ENCODE measurements around the gene CHRNE. TPM values are rescaled to one million over a fixed set of nuclear protein-coding genes. Genes with fewer than 3 reads are reported as not detected.
"Not testable (repeated sequence)": the region's sequence is repeated elsewhere in the genome, so short reads cannot be mapped to it uniquely, and the experiment has no call there.

The CHRNE gene
- total RNA-seq, 2 experiments from 2014 or later: 0.40 to 0.41 TPM

GRCh38 chr17:4886830-4887229 is 16.1 kb downstream of the CHRNE start:
- H3K27ac Mint-ChIP-seq: peak overlapping the region; percentile 26

DNA sequence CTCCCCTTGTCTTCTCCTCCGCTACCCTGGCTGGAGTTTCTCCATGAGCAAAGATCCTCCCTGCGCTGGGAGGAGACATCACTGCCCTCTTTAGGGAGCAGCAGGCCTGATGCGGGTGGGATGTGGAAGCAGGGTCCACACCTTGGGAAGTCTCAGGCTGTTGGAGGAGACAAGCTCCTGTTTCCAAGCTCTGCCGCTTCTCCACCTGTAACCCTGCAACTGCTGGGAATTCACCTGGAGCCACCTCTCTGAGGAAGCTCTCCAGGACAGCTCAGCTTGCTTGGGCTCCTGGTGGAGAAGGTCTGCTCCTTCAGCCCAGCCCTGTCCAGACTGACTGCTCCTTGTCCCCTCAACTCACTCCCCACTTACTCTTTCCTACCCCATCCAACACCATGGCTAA is 18.4 kb downstream of the CHRNE start:
- Mint-ChIP-seq H3K27ac (no peak overlapping the region), H3K27me3 (no peaks in the 10 kb centered on the region), H3K4me1 (peaks cover 2% of the 10 kb centered on the region), H3K4me3 (no peak overlapping the region), H3K9me3 (ENCODE audit: low read depth) (no peaks in the 10 kb centered on the region), H3K36me3 (peaks cover 10% of the 10 kb centered on the region)
- ATAC-seq (no peak), DNase-seq (no peak)
- CTCF ChIA-PET: interaction anchor here (0.7 to 1.5 kb wide), 3 partner anchors 98 to 317 kb away, joined by 3 to 6 read pairs (median 4); partner anchors contain the start of gene ARRB2

More at GRCh38 chr17:4886830-4887229, 16.1 kb downstream of the CHRNE start:
- H3K4me3 Mint-ChIP-seq: no peak overlapping the region
- H3K9me3 Mint-ChIP-seq (ENCODE audit: low read depth): no peaks in the 10 kb centered on the region
- H3K36me3 Mint-ChIP-seq: peaks cover 11% of the 10 kb centered on the region
- H3K4me1 Mint-ChIP-seq: peaks cover 2% of the 10 kb centered on the region
- H3K27me3 Mint-ChIP-seq: no peaks in the 10 kb centered on the region
- CTCF ChIA-PET: interaction anchor here (1.6 to 5.6 kb wide), 3 partner anchors 13 to 178 kb away, joined by 3 to 26 read pairs (median 4); partner anchors contain the start of genes C17orf107 and GLTPD2
- ATAC-seq (no peak), DNase-seq (no peak)

- DNase-seq (peak; percentile 65), ATAC-seq (peak; percentile 80)
- H3K36me3 Mint-ChIP-seq: peaks cover 3% of the 10 kb centered on the region
- no peaks in the 10 kb centered on the region for H3K4me1 Mint-ChIP-seq
- CTCF ChIA-PET: interaction anchor here (0.9 to 3.2 kb wide), 16 partner anchors 8 to 315 kb away, joined by 3 to 11 read pairs (median 4); partner anchors contain the start of genes ARRB2, C17orf107, MED11 and PLD2
- no peaks in the 10 kb centered on the region for H3K9me3 Mint-ChIP-seq (ENCODE audit: low read depth)
- no peak overlapping the region for H3K4me3 Mint-ChIP-seq
- no peak overlapping the region for H3K27ac Mint-ChIP-seq
- H3K27me3 Mint-ChIP-seq: no peaks in the 10 kb centered on the region
Measured at GRCh38 chr17:4881761-4882555, 20.9 kb downstream of the CHRNE start.

DNA sequence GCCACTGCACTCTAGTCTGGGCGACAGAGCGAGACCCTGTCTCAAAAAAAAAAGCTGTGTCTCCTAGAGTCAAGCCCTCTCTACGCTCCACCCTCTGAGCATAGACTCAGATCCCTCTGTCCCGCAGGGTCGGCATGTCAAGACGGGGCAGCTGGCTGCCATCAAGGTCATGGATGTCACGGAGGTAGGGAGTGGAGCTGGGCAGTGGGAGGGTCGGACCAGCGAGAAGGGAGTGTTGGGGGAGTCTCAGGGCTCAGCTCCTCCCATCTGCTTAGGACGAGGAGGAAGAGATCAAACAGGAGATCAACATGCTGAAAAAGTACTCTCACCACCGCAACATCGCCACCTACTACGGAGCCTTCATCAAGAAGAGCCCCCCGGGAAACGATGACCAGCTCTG is 22.0 kb downstream of the CHRNE start:
- Mint-ChIP-seq H3K36me3 (peaks cover 3% of the 10 kb centered on the region), H3K27ac (no peak overlapping the region), H3K9me3 (ENCODE audit: low read depth) (no peaks in the 10 kb centered on the region), H3K27me3 (no peaks in the 10 kb centered on the region), H3K4me1 (no peaks in the 10 kb centered on the region), H3K4me3 (no peak overlapping the region)
- CTCF ChIA-PET: interaction anchor here (1.0 to 3.2 kb wide), 15 partner anchors 9 to 314 kb away, joined by 3 to 11 read pairs (median 3); partner anchors contain the start of genes ARRB2, C17orf107, MED11 and PLD2
- DNase-seq: no peak
- ATAC-seq: no peak

- DNase-seq: no peak
- Mint-ChIP-seq H3K36me3 (peaks cover 1% of the 10 kb centered on the region), H3K4me1 (no peaks in the 10 kb centered on the region), H3K27ac (no peak overlapping the region), H3K27me3 (no peaks in the 10 kb centered on the region), H3K9me3 (ENCODE audit: low read depth) (no peaks in the 10 kb centered on the region), H3K4me3 (no peak overlapping the region)
- no peak for ATAC-seq
- CTCF ChIA-PET: interaction anchor here (1.5 kb wide), 1 partner anchor 10 kb away, joined by 3 read pairs; no protein-coding TSS in a partner anchor
Measured at GRCh38 chr17:4879601-4880000, 23.3 kb downstream of the CHRNE start.

GRCh38 chr17:4877089-4877488 is 25.8 kb downstream of the CHRNE start:
- peaks cover 3% of the 10 kb centered on the region for H3K36me3 Mint-ChIP-seq
- CTCF ChIA-PET: no interaction called here
- no peak for ATAC-seq

GRCh38 chr17:4872786-4873185 is 30.1 kb downstream of the CHRNE start:
- ATAC-seq (no peak), DNase-seq (no peak)
- Mint-ChIP-seq H3K9me3 (ENCODE audit: low read depth) (no peaks in the 10 kb centered on the region), H3K4me1 (peaks cover 2% of the 10 kb centered on the region), H3K27me3 (no peaks in the 10 kb centered on the region), H3K27ac (no peak overlapping the region), H3K4me3 (no peak overlapping the region), H3K36me3 (peaks cover 6% of the 10 kb centered on the region)
- CTCF ChIA-PET: no interaction called here

More at GRCh38 chr17:4877089-4877488, 25.8 kb downstream of the CHRNE start:
- H3K27me3 Mint-ChIP-seq: no peaks in the 10 kb centered on the region
- H3K4me1 Mint-ChIP-seq: no peaks in the 10 kb centered on the region
- H3K4me3 Mint-ChIP-seq: no peak overlapping the region
- H3K27ac Mint-ChIP-seq: no peak overlapping the region
- no peaks in the 10 kb centered on the region for H3K9me3 Mint-ChIP-seq (ENCODE audit: low read depth)
- DNase-seq: no peak

DNA sequence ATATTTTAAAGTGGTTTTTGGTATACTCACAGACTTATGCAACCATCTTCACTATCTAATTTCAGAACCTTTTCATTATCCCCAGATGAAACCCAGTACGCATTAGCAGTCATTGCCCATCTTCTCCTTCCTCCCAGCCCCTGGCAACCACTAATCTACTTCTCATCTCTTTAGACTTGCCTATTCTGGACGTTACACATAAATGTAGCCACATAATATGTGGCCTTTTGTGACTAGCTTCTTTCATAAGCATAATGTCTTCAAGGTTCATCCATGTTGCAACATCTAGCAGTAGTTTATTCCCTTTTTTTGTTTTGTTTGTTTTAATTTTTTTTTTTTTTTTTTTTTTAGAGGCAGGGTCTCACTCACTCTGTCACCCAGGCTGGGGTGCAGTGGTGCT is 32.0 kb downstream of the CHRNE start:
- no peak overlapping the region for H3K4me3 Mint-ChIP-seq
- no peak for ATAC-seq

DNA sequence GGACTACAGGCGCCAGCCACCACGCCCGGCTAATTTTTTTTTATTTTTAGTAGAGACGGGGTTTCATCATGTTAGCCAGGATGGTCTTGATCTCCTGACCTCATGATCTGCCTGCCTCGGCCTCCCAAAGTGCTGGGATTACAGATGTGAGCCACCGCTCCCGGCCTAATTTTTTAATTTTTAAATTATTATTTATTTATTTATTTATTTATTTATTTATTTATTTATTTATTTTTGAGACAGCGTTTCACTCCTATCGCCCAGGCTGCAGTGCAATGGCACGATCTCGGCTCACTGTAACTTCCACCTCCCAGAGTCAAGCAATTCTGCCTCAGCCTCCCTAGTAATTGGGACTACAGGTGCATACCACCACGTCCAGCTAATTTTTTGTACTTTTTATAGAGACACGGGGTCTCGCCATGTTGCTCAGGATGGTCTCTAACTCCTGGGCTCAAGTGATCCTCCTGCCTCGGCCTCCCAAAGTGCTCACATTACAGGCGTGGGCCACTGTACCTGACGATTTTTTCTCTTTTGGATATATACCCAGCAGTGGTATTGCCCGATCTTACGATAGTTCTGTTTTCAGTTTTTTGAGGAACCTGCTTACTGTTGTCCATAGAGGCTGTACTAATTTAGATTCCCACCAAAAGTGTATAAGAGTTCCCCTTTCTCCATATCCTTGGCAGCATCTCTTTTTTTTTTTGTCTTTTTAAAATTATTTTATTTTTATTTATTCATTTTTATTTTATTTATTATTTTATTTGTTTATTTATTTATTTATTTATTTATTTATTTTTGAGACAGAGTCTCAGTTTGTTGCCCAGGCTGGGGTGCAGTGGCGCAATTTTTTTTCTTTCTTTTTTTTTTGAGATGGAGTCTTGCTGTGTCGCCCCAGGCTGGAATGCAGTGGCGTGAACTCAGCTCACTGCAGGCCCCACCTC is 33.6 kb downstream of the CHRNE start:
- H3K9me3 Mint-ChIP-seq (ENCODE audit: low read depth); CTCF ChIA-PET; H3K36me3 Mint-ChIP-seq; DNase-seq; H3K4me3 Mint-ChIP-seq; H3K27ac Mint-ChIP-seq; H3K27me3 Mint-ChIP-seq; ATAC-seq; H3K4me1 Mint-ChIP-seq: not testable (repeated sequence)

More for the DNA sequence above, 32.0 kb downstream of the CHRNE start:
- DNase-seq: no peak
- CTCF ChIA-PET: no interaction called here
- peaks cover 2% of the 10 kb centered on the region for H3K4me1 Mint-ChIP-seq
- H3K9me3 Mint-ChIP-seq (ENCODE audit: low read depth): no peaks in the 10 kb centered on the region
- peaks cover 6% of the 10 kb centered on the region for H3K36me3 Mint-ChIP-seq
- H3K27ac Mint-ChIP-seq: no peak overlapping the region
- H3K27me3 Mint-ChIP-seq: no peaks in the 10 kb centered on the region

- CTCF ChIA-PET: interaction anchor here (0.9 to 1.5 kb wide), 3 partner anchors 9 to 20 kb away, joined by 3 to 4 read pairs (median 4); no protein-coding TSS in a partner anchor
- H3K27me3 Mint-ChIP-seq; DNase-seq; H3K9me3 Mint-ChIP-seq (ENCODE audit: low read depth); H3K4me1 Mint-ChIP-seq; H3K4me3 Mint-ChIP-seq; ATAC-seq; H3K36me3 Mint-ChIP-seq; H3K27ac Mint-ChIP-seq: not testable (repeated sequence)
Measured at GRCh38 chr17:4867535-4867934, 35.4 kb downstream of the CHRNE start.

DNA sequence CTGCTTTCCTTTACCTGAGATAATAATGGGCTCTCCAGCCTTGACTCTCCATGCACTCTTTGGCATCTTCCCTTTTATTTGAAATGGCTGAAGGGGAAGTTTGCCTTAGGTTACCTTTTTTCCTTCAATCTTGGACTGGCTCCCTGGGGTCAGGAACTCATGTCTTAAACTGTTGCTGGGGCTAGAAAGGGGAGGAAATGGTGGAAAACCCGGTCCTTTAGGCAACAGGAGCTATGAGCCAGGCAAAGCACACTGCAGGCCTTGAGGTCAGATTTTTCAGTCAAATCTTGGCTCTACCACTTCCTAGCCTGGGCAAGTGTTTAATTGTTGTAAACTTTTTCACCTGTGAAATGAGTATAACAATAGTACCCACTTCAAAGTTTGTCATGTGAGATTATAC is 39.6 kb downstream of the CHRNE start:
- Mint-ChIP-seq H3K27ac (peak overlapping the region; percentile 8), H3K27me3 (no peaks in the 10 kb centered on the region), H3K4me3 (no peak overlapping the region), H3K36me3 (peaks cover 4% of the 10 kb centered on the region), H3K9me3 (ENCODE audit: low read depth) (no peaks in the 10 kb centered on the region), H3K4me1 (peaks cover 3% of the 10 kb centered on the region)
- ATAC-seq (no peak), DNase-seq (no peak)
- CTCF ChIA-PET: no interaction called here

- no peak overlapping the region for H3K4me3 Mint-ChIP-seq
- CTCF ChIA-PET: no interaction called here
- no peak for ATAC-seq
- H3K27me3 Mint-ChIP-seq: no peaks in the 10 kb centered on the region
- no peak for DNase-seq
- H3K9me3 Mint-ChIP-seq (ENCODE audit: low read depth): no peaks in the 10 kb centered on the region
- H3K27ac Mint-ChIP-seq: no peak overlapping the region
- H3K36me3 Mint-ChIP-seq: peaks cover 4% of the 10 kb centered on the region
- H3K4me1 Mint-ChIP-seq: peaks cover 5% of the 10 kb centered on the region
Measured at GRCh38 chr17:4862720-4863119, 40.2 kb downstream of the CHRNE start.

- no peak overlapping the region for H3K4me3 Mint-ChIP-seq
- H3K36me3 Mint-ChIP-seq: peaks cover 8% of the 10 kb centered on the region
- CTCF ChIA-PET: interaction anchor here (1.1 kb wide), 2 partner anchors 11 to 20 kb away, joined by 3 to 5 read pairs; no protein-coding TSS in a partner anchor
- DNase-seq (no peak), ATAC-seq (no peak)
- peaks cover 7% of the 10 kb centered on the region for H3K4me1 Mint-ChIP-seq
- no peaks in the 10 kb centered on the region for H3K27me3 Mint-ChIP-seq
- H3K27ac Mint-ChIP-seq: no peak overlapping the region
- no peaks in the 10 kb centered on the region for H3K9me3 Mint-ChIP-seq (ENCODE audit: low read depth)
Measured at GRCh38 chr17:4861052-4861451, 41.8 kb downstream of the CHRNE start.
